Measurements from ENCODE around the gene OSBPL2. TPM values are rescaled to one million over a fixed set of nuclear protein-coding genes. Genes with fewer than 3 reads are reported as not detected.
A peak's percentile ranks its signal among the peaks of the same experiment; 100 is the strongest.

Gene OSBPL2
- total RNA-seq, 2 donors from 2014 or later: 46.7 to 50.3 TPM

DNA sequence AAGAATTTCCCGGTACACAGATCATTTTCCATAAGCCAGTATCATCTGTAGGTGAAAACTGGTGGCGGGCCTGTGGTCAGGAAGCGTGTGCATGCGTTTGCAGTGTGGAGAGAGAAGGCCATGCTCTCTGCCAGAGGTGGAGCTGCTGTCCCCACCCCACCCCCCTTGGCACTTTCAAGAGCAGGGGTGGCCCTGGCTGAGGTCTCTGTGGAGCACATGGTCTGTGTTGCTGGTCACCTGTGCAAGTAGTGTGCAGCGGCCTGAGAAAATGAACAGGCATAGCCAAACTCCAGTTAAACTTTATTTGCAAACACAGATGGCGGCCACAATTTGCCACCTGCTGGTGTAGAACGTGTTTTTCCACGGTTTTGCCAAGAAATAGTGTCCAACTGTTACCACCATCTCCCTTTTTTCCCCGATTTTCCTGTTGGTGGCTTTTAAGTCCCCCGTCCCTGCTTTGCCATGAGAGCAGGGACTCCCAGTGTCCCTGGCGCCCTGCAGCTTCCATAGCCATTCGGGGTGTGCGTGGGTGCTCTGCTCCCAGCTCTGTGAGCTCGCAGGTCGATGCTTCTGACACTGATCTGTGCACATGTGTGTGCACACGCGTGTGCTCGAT lies 66.9 kb downstream of the OSBPL2 start:
- Histone ChIP-seq H3K27me3 (ENCODE audit: control insufficient read depth, insufficient read depth, low read length, poor library complexity, severe bottlenecking) (no peaks in the 10 kb centered on the region), H3K36me3 (ENCODE audit: control insufficient read depth, insufficient read depth, low read length) (peaks cover 46% of the 10 kb centered on the region), H3K9me3 (ENCODE audit: control insufficient read depth, low read length) (no peaks in the 10 kb centered on the region), H3K9ac (ENCODE audit: extremely low read depth, low read length, poor library complexity, severe bottlenecking) (no peak overlapping the region), H3K4me1 (ENCODE audit: control insufficient read depth, insufficient read depth, low read length) (peaks cover 13% of the 10 kb centered on the region), H3K4me3 (ENCODE audit: low read length) (peak overlapping the region; percentile 98), H3K27ac (ENCODE audit: low read depth, low read length) (no peak overlapping the region)
- Mint-ChIP-seq H3K27me3 (ENCODE audit: insufficient read depth) (no peaks in the 10 kb centered on the region), H3K4me3 (peak overlapping the region; percentile 87), H3K27ac (peak overlapping the region; percentile 79), H3K9me3 (peaks cover 1% of the 10 kb centered on the region), H3K36me3 (ENCODE audit: low read depth) (peaks cover 36% of the 10 kb centered on the region), H3K4me1 (peaks cover 14% of the 10 kb centered on the region)
- no peak for TF ChIP-seq CTCF (conservative IDR thresholded peaks at IDR 0.05)
- 86 to 97% methylated on average over 16 to 18 of the region's 18 CpGs for WGBS, 2 experiments (ENCODE audit: insufficient coverage in 1 of 2, insufficient read length in 1 of 2)
- DNase-seq: no peak

GRCh38 chr20:62305765-62306413 lies 67.6 kb downstream of the OSBPL2 start:
- Histone ChIP-seq H3K9ac (ENCODE audit: extremely low read depth, low read length, poor library complexity, severe bottlenecking) (no peak overlapping the region), H3K27ac (ENCODE audit: low read depth, low read length) (no peak overlapping the region), H3K27me3 (ENCODE audit: control insufficient read depth, insufficient read depth, low read length, poor library complexity, severe bottlenecking) (no peaks in the 10 kb centered on the region), H3K36me3 (ENCODE audit: control insufficient read depth, insufficient read depth, low read length) (peaks cover 46% of the 10 kb centered on the region), H3K4me1 (ENCODE audit: control insufficient read depth, insufficient read depth, low read length) (peaks cover 13% of the 10 kb centered on the region), H3K4me3 (ENCODE audit: low read length) (peak overlapping the region; percentile 98), H3K9me3 (ENCODE audit: control insufficient read depth, low read length) (no peaks in the 10 kb centered on the region)
- Mint-ChIP-seq H3K4me3 (peak overlapping the region; percentile 87), H3K36me3 (ENCODE audit: low read depth) (peaks cover 36% of the 10 kb centered on the region), H3K4me1 (peaks cover 14% of the 10 kb centered on the region), H3K27ac (peak overlapping the region; percentile 79), H3K27me3 (ENCODE audit: insufficient read depth) (no peaks in the 10 kb centered on the region), H3K9me3 (peaks cover 1% of the 10 kb centered on the region)
- no peak for TF ChIP-seq CTCF (conservative IDR thresholded peaks at IDR 0.05)
- 91 to 93% methylated on average over 27 to 33 of the region's 33 CpGs for WGBS, 2 experiments (ENCODE audit: insufficient coverage in 1 of 2, insufficient read length in 1 of 2)
- DNase-seq: no peak

DNA sequence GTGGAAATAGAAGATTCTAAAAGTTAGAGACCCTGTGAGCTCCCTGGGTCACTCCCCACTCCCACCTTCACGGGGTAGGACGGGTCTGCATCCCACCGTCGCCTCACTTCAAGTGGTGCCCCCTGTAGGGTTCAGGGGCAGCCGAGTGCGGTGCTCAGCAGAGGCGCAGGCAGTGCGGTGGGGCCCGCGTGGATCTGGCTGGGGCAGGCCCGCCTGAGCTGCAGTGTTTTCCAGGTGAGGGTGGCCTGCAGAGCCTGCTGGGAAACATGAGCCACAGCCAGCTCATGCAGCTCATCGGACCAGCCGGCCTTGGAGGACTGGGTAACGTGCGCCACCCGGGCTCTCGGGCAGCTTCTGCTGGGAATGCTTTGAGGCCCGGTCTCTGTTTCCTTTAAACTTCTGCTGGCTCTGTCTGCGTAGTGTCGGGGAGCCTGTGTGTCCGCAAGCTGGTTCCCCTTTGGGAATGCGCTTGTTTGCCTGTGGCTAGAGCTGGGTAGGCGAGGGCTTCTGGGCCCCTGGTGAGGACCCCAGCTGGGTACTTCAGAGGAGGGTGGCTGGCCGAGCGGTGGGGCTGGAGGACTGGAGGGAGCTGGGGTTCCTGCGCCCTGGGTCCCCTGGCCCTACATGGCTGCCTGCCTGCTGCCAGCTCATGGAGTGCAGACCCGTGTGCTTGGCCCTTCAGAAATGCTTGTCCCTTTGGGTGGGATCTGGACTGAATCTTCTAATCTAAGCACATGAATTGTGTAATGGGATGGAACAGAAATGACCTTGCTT lies 68.3 kb downstream of the OSBPL2 start:
- no peak overlapping the region for H3K4me3 Mint-ChIP-seq
- WGBS, 2 experiments (ENCODE audit: insufficient coverage in 1 of 2, insufficient read length in 1 of 2): 93 to 97% methylated on average over 16 to 27 of the region's 27 CpGs
- H3K36me3 Mint-ChIP-seq (ENCODE audit: low read depth): peaks cover 36% of the 10 kb centered on the region
- Histone ChIP-seq H3K4me3 (ENCODE audit: low read length) (no peak overlapping the region), H3K4me1 (ENCODE audit: control insufficient read depth, insufficient read depth, low read length) (peaks cover 13% of the 10 kb centered on the region), H3K27ac (ENCODE audit: low read depth, low read length) (no peak overlapping the region), H3K9ac (ENCODE audit: extremely low read depth, low read length, poor library complexity, severe bottlenecking) (no peak overlapping the region), H3K36me3 (ENCODE audit: control insufficient read depth, insufficient read depth, low read length) (peaks cover 46% of the 10 kb centered on the region), H3K27me3 (ENCODE audit: control insufficient read depth, insufficient read depth, low read length, poor library complexity, severe bottlenecking) (no peaks in the 10 kb centered on the region), H3K9me3 (ENCODE audit: control insufficient read depth, low read length) (no peaks in the 10 kb centered on the region)
- no peaks in the 10 kb centered on the region for H3K27me3 Mint-ChIP-seq (ENCODE audit: insufficient read depth)
- peaks cover under 1% of the 10 kb centered on the region for H3K9me3 Mint-ChIP-seq
- no peak for DNase-seq
- H3K4me1 Mint-ChIP-seq: peaks cover 14% of the 10 kb centered on the region
- H3K27ac Mint-ChIP-seq: peak overlapping the region; percentile 52
- TF ChIP-seq CTCF (conservative IDR thresholded peaks at IDR 0.05): no peak
